K562 (cell line): ENCODE data around the gene METAP1D. TPM values are rescaled to one million over a fixed set of nuclear protein-coding genes. Genes with fewer than 3 reads are reported as not detected.
A peak's percentile ranks its signal among the peaks of the same experiment; 100 is the strongest.

Experiments used
- CREM ChIP-seq: IDR thresholded peaks from 2 replicates; pipeline ENCODE4 v1.6.1; 2014; ENCODE audit warnings: antibody characterized with exemption, low read depth
- EHMT2 ChIP-seq: fragments of 450-650 bp; IDR thresholded peaks from 2 replicates; pipeline ENCODE4 v1.6.1; 2018; ENCODE audit warnings: antibody characterized with exemption
- HDGF ChIP-seq: fragments of 450-650 bp; IDR thresholded peaks from 2 replicates; pipeline ENCODE4 v1.6.1; 2016
- LCOR ChIP-seq: sonication (generic); formaldehyde crosslinking; IDR thresholded peaks from 2 replicates; pipeline ENCODE4 v1.8.0; 2022; ENCODE audit warnings: mild to moderate bottlenecking, missing genetic modification reagents
- MAFK ChIP-seq: IDR thresholded peaks from 2 replicates; pipeline ENCODE4 v1.6.1; 2011; ENCODE audit warnings: low read length, improper control_type of control experiment
- SMARCA5 ChIP-seq: fragments of 450-650 bp; IDR thresholded peaks from 2 replicates; pipeline ENCODE4 v1.6.1; 2016
- SRSF3 ChIP-seq: fragments of 200-400 bp; formaldehyde crosslinking; IDR thresholded peaks from 2 replicates; pipeline ENCODE4 v1.6.1; 2016; ENCODE audit warnings: mild to moderate bottlenecking, low read length, moderate library complexity; ENCODE audit not compliant: insufficient read depth
- TBL1XR1 ChIP-seq, 2 experiments: IDR thresholded peaks; 2 replicates each; pipeline ENCODE4 v1.6.1; 2012; ENCODE audit warnings: improper control_type of control experiment in 2 of 2, low read length in 2 of 2, mild to moderate bottlenecking in 1 of 2
- TOE1 ChIP-seq, 2 experiments: fragments of 450-650 bp in 1 of 2; sonication (generic) in 1 of 2; formaldehyde crosslinking in 1 of 2; IDR thresholded peaks; 2 replicates each; pipeline versions ENCODE4 v1.7.1 to v1.8.0; 2016 to 2022; ENCODE audit warnings: borderline replicate concordance in 2 of 2, mild to moderate bottlenecking in 2 of 2, antibody characterized with exemption in 1 of 2, inconsistent platforms in 1 of 2, low read depth in 1 of 2, missing genetic modification reagents in 1 of 2, moderate library complexity in 1 of 2
- polyA plus RNA-seq, 8 experiments: library from polyadenylated mRNA; depleted of rRNA in 4 of 8; stranded (reverse) in 5 of 8; unstranded in 3 of 8; fragments of >200 nt; fragmentation: Nextera tagmentation in 2 of 8; fragmentation: Illumina TruSeq in 1 of 8; extraction: Ambion mirVana in 2 of 8; extraction: Trizol in 1 of 8; gene quantifications; 2 replicates each; pipeline versions ENCODE4 v1.2.1 to v1.2.3, GENCODE V29; 2011 to 2014; ENCODE audit warnings: inconsistent platforms in 1 of 8, missing spikeins in 1 of 8
- total RNA-seq, 7 experiments: library from RNA; depleted of rRNA in 6 of 7; stranded (reverse); fragments of >200 nt in 6 of 7; fragmentation: Illumina TruSeq in 2 of 7; extraction: Trizol in 2 of 7; gene quantifications; 2 replicates each; pipeline versions ENCODE4 v1.2.1 to v1.2.3, GENCODE V29; 2011 to 2021; ENCODE audit warnings: low replicate concordance in 1 of 7
- TF ChIP-seq, protein P1 (sequence below): IDR thresholded peaks from 2 replicates; pipeline ENCODE4 v1.6.1; 2011; ENCODE audit not compliant: insufficient read length; ENCODE audit errors: extremely low read depth
- TF ChIP-seq, protein P2 (sequence below): fragments of 450-650 bp; formaldehyde crosslinking; IDR thresholded peaks from 2 replicates; pipeline ENCODE4 v1.4.0; 2022; ENCODE audit warnings: missing genetic modification characterization
- TF ChIP-seq, protein P3 (sequence below): fragments of 450-650 bp; IDR thresholded peaks from 2 replicates; pipeline ENCODE4 v1.6.1; 2016; ENCODE audit warnings: missing biosample characterization, missing genetic modification characterization
- TF ChIP-seq, protein P4 (sequence below): sonication (generic); formaldehyde crosslinking; IDR thresholded peaks from 2 replicates; pipeline ENCODE4 v1.8.0; 2022; ENCODE audit warnings: mild to moderate bottlenecking, missing genetic modification reagents
- TF ChIP-seq, protein P5 (sequence below): fragments of 450-650 bp; formaldehyde crosslinking; IDR thresholded peaks from 2 replicates; pipeline ENCODE4 v1.4.0; 2022; ENCODE audit warnings: mild to moderate bottlenecking, moderate library complexity
- TF ChIP-seq, protein P6 (sequence below): sonication (generic); formaldehyde crosslinking; IDR thresholded peaks from 2 replicates; pipeline ENCODE4 v1.8.0; 2022; ENCODE audit warnings: mild to moderate bottlenecking, missing genetic modification reagents

The METAP1D gene
- total and polyA plus RNA-seq, 9 of the 15 experiments (the other 6 are each of a cell fraction or from before 2014, with no cell fraction given): 8.0 to 23.4 (median 15.7) TPM

DNA sequence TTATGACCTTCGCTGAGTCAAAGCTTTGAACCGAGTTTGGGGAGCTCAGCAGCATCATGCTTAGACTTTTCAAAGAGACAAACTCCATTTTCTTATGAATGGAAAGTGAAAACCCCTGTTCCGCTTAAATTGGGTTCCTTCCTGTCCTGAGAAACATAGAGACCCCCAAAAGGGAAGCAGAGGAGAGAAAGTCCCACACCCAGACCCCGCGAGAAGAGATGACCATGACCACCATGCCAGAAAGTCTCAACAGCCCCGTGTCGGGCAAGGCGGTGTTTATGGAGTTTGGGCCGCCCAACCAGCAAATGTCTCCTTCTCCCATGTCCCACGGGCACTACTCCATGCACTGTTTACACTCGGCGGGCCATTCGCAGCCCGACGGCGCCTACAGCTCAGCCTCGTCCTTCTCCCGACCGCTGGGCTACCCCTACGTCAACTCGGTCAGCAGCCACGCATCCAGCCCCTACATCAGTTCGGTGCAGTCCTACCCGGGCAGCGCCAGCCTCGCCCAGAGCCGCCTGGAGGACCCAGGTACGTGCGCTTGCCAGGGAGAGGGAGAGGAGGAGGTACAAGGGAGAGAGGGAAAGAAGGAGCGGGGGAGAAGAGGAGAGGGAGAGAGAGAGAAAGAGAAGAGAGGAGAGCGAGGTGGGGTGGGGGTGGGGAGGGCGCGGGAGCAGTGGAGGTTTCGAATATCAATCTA is 85.9 kb downstream of the METAP1D start, which contains the start of gene DLX1 (continued):
- TF ChIP-seq TOE1 (IDR thresholded peaks at IDR 0.05; ENCODE audit: borderline replicate concordance): no peak; the same call in 1 of the 2 replicates
- TF ChIP-seq TOE1 (CRISPR knock-in tag; IDR thresholded peaks at IDR 0.05; ENCODE audit: borderline replicate concordance, low read depth): no peak
- TF ChIP-seq, protein P1, sequence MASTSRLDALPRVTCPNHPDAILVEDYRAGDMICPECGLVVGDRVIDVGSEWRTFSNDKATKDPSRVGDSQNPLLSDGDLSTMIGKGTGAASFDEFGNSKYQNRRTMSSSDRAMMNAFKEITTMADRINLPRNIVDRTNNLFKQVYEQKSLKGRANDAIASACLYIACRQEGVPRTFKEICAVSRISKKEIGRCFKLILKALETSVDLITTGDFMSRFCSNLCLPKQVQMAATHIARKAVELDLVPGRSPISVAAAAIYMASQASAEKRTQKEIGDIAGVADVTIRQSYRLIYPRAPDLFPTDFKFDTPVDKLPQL: no peak
- TF ChIP-seq, protein P2, sequence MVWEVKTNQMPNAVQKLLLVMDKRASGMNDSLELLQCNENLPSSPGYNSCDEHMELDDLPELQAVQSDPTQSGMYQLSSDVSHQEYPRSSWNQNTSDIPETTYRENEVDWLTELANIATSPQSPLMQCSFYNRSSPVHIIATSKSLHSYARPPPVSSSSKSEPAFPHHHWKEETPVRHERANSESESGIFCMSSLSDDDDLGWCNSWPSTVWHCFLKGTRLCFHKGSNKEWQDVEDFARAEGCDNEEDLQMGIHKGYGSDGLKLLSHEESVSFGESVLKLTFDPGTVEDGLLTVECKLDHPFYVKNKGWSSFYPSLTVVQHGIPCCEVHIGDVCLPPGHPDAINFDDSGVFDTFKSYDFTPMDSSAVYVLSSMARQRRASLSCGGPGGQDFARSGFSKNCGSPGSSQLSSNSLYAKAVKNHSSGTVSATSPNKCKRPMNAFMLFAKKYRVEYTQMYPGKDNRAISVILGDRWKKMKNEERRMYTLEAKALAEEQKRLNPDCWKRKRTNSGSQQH: peak; percentile 80
- TF ChIP-seq LCOR (CRISPR knock-in tag): no peak
- TF ChIP-seq, protein P3, sequence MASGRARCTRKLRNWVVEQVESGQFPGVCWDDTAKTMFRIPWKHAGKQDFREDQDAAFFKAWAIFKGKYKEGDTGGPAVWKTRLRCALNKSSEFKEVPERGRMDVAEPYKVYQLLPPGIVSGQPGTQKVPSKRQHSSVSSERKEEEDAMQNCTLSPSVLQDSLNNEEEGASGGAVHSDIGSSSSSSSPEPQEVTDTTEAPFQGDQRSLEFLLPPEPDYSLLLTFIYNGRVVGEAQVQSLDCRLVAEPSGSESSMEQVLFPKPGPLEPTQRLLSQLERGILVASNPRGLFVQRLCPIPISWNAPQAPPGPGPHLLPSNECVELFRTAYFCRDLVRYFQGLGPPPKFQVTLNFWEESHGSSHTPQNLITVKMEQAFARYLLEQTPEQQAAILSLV (tag): no peak
- peak; percentile 57; the same call in 1 of the 2 replicates for TF ChIP-seq EHMT2
- peak; percentile 88; the same call in 1 of the 2 replicates for TF ChIP-seq HDGF
- no peak for TF ChIP-seq TBL1XR1 (IDR thresholded peaks at IDR 0.05; ENCODE audit: low read length in 2 of 2)
- TF ChIP-seq SRSF3: no peak
- peak; percentile 47; the same call in 1 of the 2 replicates for TF ChIP-seq CREM
- 0 out of 2 replicates have a peak, but pooled peaks have one; percentile 54 for TF ChIP-seq MAFK
- peak; percentile 63; the same call in 1 of the 2 replicates for TF ChIP-seq SMARCA5
- TF ChIP-seq, protein P4, sequence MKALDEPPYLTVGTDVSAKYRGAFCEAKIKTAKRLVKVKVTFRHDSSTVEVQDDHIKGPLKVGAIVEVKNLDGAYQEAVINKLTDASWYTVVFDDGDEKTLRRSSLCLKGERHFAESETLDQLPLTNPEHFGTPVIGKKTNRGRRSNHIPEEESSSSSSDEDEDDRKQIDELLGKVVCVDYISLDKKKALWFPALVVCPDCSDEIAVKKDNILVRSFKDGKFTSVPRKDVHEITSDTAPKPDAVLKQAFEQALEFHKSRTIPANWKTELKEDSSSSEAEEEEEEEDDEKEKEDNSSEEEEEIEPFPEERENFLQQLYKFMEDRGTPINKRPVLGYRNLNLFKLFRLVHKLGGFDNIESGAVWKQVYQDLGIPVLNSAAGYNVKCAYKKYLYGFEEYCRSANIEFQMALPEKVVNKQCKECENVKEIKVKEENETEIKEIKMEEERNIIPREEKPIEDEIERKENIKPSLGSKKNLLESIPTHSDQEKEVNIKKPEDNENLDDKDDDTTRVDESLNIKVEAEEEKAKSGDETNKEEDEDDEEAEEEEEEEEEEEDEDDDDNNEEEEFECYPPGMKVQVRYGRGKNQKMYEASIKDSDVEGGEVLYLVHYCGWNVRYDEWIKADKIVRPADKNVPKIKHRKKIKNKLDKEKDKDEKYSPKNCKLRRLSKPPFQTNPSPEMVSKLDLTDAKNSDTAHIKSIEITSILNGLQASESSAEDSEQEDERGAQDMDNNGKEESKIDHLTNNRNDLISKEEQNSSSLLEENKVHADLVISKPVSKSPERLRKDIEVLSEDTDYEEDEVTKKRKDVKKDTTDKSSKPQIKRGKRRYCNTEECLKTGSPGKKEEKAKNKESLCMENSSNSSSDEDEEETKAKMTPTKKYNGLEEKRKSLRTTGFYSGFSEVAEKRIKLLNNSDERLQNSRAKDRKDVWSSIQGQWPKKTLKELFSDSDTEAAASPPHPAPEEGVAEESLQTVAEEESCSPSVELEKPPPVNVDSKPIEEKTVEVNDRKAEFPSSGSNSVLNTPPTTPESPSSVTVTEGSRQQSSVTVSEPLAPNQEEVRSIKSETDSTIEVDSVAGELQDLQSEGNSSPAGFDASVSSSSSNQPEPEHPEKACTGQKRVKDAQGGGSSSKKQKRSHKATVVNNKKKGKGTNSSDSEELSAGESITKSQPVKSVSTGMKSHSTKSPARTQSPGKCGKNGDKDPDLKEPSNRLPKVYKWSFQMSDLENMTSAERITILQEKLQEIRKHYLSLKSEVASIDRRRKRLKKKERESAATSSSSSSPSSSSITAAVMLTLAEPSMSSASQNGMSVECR (CRISPR knock-in tag): peak; percentile 57
- TF ChIP-seq, protein P5, sequence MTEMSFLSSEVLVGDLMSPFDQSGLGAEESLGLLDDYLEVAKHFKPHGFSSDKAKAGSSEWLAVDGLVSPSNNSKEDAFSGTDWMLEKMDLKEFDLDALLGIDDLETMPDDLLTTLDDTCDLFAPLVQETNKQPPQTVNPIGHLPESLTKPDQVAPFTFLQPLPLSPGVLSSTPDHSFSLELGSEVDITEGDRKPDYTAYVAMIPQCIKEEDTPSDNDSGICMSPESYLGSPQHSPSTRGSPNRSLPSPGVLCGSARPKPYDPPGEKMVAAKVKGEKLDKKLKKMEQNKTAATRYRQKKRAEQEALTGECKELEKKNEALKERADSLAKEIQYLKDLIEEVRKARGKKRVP (CRISPR knock-in tag): no peak
- TF ChIP-seq, protein P6, sequence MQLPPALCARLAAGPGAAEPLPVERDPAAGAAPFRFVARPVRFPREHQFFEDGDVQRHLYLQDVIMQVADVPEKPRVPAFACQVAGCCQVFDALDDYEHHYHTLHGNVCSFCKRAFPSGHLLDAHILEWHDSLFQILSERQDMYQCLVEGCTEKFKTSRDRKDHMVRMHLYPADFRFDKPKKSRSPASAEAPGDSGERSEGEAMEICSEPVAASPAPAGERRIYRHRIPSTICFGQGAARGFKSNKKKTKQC: peak; percentile 65; the same call in 1 of the 2 replicates
